22Rv1 (cell line): ENCODE results near the gene TPCN2.

Source experiments
- CTCF ChIP-seq: fragments of 450-650 bp; IDR thresholded peaks from 2 replicates; pipeline ENCODE4 v1.5.1; 2017; ENCODE audit warnings: mild to moderate bottlenecking
- ZFX ChIP-seq: fragments of 450-650 bp; IDR thresholded peaks from 2 replicates; pipeline ENCODE4 v1.6.1; 2017; ENCODE audit warnings: antibody characterized with exemption, borderline replicate concordance

- no peak for TF ChIP-seq CTCF
- TF ChIP-seq ZFX: no peak
Observed at GRCh38 chr11:69138265-69138664, 89.5 kb downstream of the TPCN2 start.
